ENCODE results near the gene PTCD2. TPM values are rescaled to one million over a fixed set of nuclear protein-coding genes. Genes with fewer than 3 reads are reported as not detected.

The PTCD2 gene, protein sequence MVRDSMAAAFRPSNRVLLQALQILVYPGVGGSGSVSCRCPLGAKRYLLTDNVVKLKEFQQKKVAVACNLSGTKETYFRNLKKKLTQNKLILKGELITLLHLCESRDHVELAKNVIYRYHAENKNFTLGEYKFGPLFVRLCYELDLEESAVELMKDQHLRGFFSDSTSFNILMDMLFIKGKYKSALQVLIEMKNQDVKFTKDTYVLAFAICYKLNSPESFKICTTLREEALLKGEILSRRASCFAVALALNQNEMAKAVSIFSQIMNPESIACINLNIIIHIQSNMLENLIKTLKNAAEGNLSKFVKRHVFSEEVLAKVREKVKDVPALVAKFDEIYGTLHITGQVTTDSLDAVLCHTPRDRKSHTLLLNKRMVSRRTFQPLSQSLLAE
- 10 to 100 TPM; 11.3 to 11.7 (median 11.5) TPM for polyA plus RNA-seq (ENCODE audit: insufficient read length in 3 of 3)

DNA sequence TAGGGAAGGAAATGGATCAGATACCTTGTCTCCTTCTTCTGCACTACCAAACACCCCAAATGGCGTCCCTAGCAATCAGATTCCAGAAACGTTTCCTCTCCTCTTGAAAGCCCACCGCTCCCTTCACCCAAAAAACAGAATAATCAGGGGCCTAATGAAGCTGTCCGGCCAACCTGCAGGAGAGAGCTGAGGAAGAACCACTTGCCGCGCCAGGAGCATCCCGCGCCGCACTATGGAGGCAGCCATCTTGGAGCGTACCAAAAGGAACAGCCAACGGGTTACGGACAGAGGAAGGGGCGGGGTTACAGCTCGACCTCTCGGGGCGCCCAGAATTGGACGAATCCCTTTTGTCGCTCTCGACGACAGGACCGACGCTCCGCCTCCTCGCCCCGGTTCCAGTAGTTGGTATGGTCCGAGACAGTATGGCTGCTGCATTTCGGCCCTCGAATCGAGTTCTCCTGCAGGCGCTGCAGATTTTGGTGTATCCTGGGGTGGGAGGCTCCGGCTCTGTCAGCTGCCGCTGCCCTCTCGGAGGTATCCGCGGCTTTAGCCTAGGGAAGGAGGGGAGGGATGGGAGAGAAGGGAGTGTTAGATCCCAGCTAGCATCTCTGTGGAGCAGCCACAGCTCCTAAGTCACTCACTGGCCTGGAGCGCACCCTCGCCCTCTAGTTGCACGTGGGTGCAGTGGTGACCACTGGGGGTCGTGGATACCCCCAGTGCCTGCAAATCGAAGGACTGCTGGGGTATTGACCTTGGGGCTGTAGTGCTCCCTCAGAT lies at the start of gene PTCD2, which contains the start of gene MRPS27:
PTCD2 (plus strand) TSS at position 398 of the 777 bp plus-strand sequence; CDS start at position 408, 10 bp downstream.
MRPS27 (minus strand) TSS at position 265 of the 777 bp plus-strand sequence; CDS start at position 246, 19 bp downstream.
- peak; percentile 92 to 96 (median 95) for DNase-seq (ENCODE audit: low read depth in 3 of 3, low spot score in 2 of 3)

DNA sequence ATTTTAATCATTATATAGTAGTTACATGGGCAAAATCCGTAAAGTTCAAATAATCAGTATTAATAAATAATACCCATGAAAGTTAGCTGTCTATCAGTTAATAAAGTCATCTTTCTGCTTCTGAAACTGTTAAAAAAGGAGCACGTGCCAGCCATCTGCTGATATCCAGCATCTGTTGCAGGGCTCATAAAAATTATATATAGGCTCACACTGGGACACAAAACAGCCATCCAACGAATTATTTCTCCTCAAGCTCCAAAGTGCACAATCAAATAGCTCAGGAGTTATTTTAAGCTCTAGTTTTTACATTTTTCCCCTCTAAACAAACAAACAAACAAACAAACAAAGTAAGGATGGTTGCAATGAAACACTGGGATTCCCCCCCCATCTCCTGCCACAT lies 48.5 kb upstream of the PTCD2 start:
- no peak for DNase-seq (ENCODE audit: low read depth in 3 of 3, low spot score in 2 of 3)

DNA sequence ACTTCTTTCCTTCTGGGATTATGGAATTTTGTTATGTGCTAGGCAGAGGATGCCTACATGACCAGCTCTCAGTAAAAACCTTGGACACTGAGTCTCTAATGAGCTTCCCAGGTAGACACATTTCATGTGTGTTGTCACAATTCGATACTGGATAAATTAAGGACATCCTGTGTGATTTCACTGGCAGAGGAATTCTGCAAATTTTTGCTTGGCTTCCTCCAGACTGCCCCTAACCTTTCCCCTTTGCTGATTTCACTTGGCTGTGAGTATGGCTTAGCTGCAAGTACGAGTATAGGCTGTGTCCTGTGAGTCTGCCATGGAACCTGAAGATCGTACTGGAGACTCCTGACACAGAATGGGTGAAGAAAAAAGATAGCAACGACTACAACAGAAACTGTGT lies 47.8 kb upstream of the PTCD2 start:
- no peak for DNase-seq (ENCODE audit: low read depth in 3 of 3, low spot score in 2 of 3)

DNA sequence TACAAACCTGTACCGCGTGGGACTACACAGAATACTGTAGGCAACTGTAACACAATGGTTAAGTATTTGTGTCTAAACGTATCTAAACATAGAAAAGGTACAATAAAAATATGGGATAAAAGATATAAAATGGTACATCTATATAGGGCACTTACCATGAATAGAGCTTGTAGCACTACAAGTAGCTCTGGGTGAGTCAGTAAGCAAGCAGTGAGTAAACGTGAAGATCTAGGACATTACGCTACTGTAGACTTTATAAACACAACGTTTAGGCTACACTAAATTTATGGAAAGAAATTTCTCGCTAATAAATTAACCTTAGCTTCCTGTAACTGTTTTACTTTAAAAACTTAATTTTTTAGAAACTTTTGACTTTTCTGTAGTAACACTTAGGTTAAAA lies 46.6 kb upstream of the PTCD2 start:
- DNase-seq (ENCODE audit: low read depth in 3 of 3, low spot score in 2 of 3), result no peak

DNA sequence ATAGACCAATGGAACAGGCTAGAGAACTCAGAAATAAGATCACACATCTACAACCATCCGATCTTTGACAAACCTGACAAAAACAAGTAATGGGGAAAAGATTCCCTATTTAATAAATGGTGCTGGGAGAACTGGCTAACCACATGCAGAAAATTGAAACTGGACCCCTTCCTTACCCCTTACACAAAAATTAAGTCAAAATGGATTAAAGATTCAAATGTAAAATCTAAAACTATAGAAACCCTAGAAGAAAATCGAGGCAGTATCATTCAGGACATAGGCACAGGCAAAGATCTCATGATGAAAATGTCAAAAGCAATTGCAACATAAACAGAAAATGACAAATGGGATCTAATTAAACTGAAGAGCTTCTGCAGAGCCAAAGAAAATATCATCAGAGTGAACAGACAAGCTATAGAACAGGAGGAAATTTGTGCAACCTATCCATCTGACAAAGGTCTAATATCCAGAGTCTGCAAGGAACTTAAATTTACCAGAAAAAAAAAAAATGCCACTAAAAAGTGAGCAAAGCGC lies 43.9 kb upstream of the PTCD2 start:
- no peak for DNase-seq (ENCODE audit: low read depth in 3 of 3, low spot score in 2 of 3)

DNA sequence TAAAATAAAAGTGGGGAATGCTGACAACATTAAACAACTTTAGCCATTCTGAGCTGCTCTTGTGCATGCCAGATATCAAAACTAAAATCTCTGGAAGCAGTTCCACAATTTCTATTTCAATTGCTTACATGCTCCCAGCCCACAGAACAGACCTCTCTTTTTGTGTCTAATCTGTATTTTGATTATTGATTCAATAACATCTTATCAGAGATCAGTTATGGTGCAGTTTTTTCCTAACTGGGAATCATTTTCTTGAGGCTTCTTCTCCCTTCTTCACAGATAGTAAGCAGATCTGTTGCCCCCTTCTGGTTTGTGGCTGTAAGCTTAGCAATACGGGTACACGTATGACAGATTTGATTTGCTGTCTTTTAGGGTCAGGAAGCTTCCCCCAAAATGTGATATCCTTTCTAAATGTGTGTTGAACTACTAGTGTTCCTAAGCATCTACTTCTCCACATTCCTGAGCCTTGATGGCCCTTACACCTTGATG lies 39.5 kb upstream of the PTCD2 start:
- no peak for DNase-seq (ENCODE audit: low read depth in 3 of 3, low spot score in 2 of 3)

DNA sequence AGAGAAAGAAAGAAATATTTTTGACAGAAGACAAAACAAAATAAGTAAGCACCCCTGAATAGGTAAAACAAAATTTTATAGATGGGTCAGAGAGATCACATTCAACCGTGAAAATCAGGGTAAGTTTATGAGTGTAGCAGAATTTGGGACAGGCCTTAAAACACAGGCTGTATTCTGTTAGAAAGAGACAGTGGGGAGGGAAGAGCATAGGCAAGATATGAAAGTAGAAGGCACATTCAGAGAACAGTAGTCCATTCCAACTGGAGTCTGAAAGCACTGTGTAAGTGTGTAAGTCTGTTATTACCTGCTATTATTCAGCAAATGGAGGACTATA lies 38.8 kb upstream of the PTCD2 start:
- DNase-seq (ENCODE audit: low read depth in 3 of 3, low spot score in 2 of 3), result no peak

DNA sequence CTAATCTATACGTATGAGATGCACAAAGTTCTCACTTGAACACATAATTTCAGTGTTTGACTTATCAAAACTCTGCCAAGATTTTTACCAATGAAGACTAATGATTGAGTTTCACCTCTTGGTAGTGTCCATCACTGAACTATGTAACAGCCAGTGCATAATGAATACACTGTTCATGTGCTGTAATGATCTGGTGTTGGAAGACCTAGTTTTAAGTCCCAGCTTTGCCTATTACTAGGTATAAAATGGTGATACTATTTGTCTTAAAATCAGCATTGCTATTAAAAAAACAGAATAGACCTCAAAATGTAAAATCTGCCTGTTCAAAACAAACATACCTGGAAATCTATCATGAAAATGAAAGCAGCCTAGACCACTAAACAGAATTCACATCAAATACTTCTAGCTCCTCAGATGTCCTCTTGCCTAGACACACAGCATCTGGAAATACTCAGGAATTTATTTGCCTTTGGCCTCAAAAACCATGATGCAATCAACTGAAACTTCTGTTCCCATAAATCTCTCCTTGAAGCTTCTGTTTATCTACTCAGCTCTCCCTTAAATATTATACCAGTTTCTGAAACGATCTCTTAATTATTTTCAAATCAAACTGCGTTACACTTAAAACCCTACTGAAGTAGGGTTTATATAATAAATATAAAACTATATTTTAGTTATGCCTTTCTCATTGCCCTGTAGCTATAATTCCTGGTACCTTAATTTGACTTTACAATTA lies 38.2 kb upstream of the PTCD2 start:
- peak in 2 of 3 donors; percentile 31 to 40 for DNase-seq (ENCODE audit: low read depth in 3 of 3, low spot score in 2 of 3)

DNA sequence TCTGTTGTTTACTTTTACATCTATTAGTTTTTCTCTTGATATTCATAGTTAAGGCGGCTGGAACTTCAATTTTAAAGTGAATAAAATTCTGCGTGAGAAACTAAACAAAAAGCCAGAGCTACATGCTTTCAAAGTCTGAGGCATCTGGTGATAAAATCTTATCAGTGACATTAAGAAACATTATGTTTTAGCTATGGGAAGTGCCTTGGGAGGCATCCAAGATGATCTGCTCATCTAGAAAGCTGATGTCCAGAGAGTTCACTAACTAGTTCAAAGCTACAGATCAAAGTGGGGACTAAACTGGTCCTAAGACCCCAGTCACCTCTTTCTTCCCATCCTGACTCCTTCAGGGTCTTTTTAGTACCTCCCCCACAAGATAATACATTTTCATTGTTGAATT lies 37.3 kb upstream of the PTCD2 start:
- no peak for DNase-seq (ENCODE audit: low read depth in 3 of 3, low spot score in 2 of 3)

DNA sequence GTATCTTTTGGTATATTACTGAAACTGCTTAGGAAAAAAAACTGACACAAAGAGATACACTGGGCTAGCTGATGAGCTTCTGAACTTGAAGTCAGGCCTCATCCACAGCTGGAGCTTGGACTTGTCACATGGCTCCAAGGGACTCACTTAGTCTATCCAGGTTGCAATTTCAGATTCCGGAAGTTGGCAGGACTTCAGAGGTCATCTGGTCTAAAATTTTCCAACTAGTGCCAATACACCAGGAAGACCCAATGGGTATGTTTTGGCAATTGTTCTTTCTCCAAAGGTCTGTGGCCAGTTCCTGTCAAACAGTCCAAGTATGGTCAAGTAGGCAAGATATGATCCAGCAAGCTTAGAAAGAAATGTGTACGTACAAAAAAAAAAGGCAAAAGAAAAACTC lies 36.8 kb upstream of the PTCD2 start:
- no peak for DNase-seq (ENCODE audit: low read depth in 3 of 3, low spot score in 2 of 3)

DNA sequence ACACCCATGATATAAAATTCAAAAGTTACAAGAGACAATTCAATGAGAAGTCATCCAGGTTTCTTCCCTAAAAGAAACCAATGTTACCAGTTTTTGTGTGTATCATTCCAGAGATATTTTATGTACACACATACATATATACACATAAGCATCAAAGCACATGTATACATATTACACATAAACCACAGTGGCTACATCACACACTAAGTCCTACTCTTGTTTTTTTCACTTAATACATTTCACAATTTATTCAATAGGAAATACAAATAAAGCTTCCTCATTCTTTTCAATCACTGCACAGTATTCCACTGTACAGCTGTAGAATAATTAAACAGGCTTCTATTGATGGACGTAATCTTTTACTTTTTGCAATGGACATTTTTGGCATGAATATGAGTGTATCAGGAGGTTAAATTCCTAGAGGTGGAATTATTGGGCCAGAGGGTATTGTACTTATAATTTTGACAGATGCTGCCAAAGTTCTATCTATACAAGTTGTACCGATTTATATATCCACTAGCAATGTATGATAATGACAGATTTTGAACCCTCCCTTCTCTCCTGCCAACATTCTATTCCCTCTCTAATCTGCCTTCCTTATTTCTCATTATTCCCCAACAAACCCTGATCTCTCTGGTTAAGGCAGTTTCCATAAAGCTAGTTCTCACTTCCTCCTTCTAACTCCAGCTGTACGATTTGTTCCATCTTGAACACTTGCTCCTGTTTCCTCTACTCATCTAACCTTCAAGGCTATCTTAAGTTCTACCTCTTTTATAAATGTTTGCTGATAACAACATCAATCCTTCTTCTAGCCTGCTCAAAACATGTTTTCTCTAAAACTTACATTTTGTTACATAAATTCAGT lies 35.4 kb upstream of the PTCD2 start:
- no peak for DNase-seq (ENCODE audit: low read depth in 3 of 3, low spot score in 2 of 3)

DNA sequence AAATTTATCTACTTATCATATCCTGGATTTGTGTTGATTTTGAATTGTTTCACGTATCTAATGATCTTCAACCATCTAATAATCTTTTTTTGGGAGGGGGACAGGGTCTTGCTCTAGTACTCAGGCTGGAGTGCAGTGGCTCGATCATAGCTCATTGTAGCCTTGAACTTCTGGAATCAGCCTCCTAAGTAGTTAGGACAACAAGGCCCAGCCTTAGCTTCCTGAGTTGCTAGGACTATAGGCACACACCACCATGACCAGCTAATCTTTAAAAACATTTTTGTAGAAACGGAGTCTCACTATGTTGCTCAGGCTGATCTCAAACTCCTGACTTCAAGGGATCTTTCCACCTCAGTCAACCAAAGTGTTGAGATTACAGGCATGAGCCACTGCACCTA lies 34.8 kb upstream of the PTCD2 start:
- DNase-seq (ENCODE audit: low read depth in 3 of 3, low spot score in 2 of 3), result no peak

DNA sequence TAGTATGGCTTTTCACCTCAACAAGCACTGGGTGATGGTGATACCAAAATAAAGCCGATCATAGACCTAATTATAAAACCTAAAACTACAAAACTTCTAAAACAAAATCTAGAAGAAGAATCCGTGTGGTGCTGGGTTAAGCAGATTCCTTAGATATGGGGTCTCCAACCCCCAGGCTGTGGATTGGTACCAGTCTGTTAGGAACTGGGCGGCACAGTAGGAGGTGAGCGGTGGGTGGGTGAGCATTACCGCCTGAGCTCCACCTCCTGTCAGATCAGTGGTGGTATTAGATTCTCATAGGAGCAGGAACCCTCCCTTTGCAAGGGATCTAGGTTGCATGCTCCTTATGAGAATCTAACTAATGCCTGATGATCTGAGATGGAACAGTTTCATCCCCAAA lies 33.4 kb upstream of the PTCD2 start:
- no peak for DNase-seq (ENCODE audit: low read depth in 3 of 3, low spot score in 2 of 3)

DNA sequence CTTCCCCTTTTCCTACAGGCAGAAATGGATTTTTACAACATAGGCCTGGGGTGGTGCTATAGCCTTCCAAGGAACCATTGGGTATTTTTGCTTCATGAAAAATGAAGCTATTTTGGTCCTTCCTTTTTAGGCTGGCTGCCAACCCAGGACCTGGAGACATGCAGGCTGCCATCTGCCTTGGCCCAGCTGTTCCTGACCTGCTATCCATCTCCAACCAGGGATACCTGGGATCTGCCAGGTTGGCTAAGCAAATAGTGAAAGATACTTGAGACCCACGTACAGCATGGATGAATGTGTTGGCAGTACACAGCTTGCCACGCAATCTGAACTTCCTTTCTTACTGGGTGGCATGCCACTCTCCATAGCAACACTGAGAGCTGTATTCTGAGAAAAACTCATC lies 31.2 kb upstream of the PTCD2 start:
- no peak for DNase-seq (ENCODE audit: low read depth in 3 of 3, low spot score in 2 of 3)

DNA sequence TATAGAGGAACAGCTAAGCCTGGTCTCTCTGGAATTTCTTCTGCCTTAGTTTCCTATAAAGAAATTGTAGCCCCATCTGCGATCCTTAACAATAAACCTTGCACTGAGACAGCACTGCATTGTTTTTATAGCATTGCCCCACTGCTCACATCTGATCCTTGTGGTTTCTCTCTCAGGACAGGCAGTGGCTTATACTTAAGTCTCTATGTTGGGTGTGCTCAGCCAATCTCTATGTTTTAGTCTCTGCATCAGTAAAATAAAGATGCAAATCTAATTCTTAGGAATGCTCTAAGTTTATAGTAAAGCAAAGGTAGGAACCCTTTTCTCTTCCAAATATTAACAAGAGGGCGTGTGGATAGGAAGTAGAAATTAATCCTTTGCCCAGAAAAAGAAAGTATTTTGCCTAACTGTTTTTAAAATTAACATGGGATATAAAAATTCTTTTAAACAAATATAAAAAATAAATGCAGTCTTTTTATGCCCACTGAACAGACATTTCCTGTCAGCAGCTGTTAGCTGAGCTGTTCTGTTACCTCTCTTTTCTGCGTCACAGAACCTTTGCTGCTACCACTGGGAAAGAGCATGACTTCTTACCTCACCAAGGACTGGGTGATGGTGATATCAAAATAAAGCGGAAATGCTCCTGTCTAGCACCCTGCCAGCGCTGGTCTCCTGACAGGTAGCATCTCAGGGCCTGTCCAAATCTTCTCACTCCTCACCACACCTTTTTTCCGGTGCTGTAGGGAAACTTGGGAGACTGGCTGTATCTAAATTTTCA lies 29.6 kb upstream of the PTCD2 start:
- DNase-seq (ENCODE audit: low read depth in 3 of 3, low spot score in 2 of 3), result no peak

DNA sequence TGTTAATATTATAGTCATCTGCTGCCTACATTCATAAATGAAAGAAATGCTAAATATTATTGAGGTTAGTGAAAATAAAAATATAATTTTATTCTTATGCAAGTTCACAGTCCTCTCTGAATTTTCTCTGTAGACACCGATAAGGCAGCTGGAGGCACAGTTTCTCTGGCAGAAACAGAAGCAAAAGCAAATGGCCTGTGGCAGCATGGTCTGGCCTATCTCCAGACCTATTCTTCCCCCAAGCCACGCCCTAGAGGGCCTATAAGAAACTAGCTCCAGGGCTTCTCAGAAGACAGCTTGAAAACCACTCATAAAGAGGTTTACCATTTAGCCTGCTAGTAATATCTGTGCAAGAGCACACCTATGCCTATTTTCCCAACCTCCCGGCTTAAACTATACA lies 28.6 kb upstream of the PTCD2 start:
- DNase-seq (ENCODE audit: low read depth in 3 of 3, low spot score in 2 of 3), result no peak

DNA sequence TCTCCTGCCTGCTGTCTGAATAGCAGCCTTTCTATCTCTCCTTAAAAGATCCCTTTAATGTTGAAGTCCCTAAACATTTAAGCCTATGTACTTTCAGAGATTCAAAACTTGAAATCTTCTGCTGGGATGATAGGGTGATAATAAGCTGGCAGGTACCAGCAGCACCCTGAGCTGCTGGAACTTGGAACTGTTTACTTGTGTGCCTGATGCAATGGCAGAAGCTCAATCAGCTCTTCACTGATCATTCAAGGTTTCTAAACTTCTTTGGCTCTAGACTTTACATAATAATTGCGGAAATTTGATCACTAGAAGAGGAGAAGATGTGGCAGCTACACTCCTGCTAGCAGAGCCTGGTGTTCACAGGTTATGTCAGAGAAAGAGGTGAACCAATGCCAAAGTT lies 27.8 kb upstream of the PTCD2 start:
- no peak for DNase-seq (ENCODE audit: low read depth in 3 of 3, low spot score in 2 of 3)

DNA sequence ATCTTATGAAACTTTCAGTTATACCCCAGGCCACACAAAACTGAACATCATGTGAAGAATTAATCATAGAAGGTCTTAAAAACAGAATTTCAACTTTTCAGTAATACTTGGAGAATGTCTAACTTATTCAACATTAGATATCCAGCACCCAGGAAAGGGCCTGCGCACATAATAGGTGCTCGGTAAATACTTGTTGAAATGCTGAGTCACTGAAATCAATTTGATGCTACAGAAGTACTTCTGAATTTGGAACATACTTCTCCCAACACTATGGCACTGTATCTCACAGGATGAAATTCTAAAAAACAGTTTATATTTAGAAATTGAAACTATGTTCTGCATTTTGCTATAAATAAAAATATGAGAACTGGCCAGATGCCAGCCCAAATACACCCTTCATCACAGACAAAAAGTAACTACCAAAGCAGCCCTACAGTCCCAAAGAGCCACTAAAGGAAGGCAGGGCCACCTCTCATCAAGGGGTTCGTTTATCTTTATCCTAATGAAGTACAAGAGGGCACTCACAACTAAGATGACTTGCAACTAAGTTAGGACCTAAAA lies 26.6 kb upstream of the PTCD2 start:
- DNase-seq (ENCODE audit: low read depth in 3 of 3, low spot score in 2 of 3), result no peak

DNA sequence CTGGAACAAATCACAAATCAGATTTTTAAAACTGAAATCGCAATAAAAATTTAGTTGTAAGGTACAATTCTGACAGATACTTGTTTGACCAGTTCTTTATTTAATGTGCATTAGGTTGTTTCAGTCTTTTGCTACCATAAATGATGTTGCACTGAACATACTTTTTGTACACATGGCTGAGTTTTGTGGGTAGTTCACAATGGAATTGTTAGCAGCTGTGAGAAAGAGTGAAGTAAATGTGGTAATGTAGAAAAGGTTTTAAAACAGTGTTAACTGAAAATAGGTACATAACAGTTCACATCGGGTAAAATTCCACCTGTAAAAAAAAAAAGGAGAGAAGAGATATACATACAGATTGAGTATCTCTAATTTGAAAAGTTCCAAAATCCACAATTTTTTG lies 25.7 kb upstream of the PTCD2 start:
- DNase-seq (ENCODE audit: low read depth in 3 of 3, low spot score in 2 of 3), result no peak

All from right renal cortex interstitium (tissue), 3 donors.